T47D (cell line): ENCODE measurements around the gene PIP5KL1.

Experiments used
- DNase-seq, 2 experiments: peaks; one replicate each; pipeline versions ENCODE4 v3.0.0 to v3.0.0-alpha.2; 2011 to 2012; ENCODE audit warnings: low read depth in 1 of 2, low spot score in 1 of 2
- JUND ChIP-seq: IDR thresholded peaks from 2 replicates; pipeline ENCODE4 v1.6.1; 2012; ENCODE audit warnings: low read depth
- in situ Hi-C: cut with HindIII; loops from 2 replicates; pipeline ENCODE4 v1.10.0; 2016; ENCODE audit warnings: low sequenced_read_pairs, low pct_unique_long_range_greater_than_20kb

The PIP5KL1 gene

DNA sequence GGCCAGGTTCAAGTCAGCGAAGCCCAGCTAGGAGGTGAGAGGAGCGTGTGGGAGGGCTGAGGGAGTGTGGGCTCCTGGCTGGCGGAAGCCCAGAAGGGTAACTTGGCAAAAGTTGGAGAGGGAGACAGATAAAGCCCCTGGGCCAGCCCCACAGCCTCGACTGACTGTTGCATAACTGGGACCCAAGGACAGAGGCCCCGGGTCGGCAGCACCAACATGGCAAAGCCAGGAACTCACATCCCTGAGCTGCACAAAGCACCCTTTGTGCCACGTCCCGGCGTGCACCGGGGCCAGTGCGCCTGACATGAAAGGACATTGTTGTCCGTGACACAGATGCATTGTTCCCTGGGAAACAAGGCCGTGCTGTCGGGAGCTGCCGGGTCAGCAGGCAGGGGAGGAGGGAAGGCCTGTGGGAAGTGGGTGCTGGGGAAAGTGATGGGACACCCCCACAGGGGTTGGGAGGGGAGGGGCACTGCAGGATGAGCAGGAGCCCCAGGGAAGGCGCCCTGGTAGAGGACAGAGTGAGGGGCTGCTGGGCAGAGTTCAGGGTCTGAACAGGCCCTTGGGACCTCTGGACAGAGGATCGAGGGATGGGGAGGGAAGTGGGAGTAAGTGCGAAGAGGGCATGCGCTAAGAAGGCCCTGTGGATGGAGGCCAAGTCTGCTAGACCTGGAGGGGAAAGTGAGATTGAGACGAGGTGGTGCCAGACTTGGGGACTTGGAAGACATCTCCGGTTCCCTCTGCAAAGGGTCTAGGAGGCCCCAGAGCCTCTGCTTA lies 20.1 kb upstream of the PIP5KL1 start:
- in situ Hi-C loops: no loop called here
- no peak for DNase-seq
- TF ChIP-seq JUND: no peak

DNA sequence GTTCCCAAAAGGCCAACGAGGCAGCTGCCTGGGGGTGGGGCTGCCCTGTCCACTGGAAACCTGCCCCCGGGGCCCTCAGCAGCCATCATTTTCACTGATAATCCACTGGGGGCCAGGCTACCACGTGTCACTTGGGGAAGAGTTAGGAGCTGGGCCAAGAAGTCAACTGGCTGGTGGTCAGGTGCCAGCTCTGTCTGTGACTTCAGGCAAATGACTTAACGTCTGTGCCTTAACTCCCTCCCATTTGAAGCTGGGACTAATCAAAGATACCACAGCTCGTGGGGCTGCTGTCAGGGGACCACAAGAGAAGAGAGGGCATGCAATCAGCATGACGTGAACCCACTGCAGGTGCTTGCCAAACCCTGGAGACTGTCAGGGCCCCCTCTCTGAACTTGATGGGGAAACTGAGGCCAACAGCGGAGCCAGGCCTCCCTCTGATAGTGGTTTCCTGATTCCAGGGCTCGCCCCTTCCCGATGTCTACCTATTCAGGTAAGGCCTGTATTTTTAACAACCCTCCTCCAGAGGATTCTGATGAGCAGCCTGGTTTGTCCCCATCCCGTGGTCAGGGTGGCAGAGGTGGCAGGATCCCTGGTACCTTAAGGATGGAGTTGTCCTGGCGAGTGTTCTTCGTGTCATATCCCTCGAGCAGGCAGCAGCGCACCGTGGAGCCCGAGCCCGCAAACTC lies 19.4 kb upstream of the PIP5KL1 start:
- DNase-seq: no peak
- in situ Hi-C loops: no loop called here
- TF ChIP-seq JUND: no peak

DNA sequence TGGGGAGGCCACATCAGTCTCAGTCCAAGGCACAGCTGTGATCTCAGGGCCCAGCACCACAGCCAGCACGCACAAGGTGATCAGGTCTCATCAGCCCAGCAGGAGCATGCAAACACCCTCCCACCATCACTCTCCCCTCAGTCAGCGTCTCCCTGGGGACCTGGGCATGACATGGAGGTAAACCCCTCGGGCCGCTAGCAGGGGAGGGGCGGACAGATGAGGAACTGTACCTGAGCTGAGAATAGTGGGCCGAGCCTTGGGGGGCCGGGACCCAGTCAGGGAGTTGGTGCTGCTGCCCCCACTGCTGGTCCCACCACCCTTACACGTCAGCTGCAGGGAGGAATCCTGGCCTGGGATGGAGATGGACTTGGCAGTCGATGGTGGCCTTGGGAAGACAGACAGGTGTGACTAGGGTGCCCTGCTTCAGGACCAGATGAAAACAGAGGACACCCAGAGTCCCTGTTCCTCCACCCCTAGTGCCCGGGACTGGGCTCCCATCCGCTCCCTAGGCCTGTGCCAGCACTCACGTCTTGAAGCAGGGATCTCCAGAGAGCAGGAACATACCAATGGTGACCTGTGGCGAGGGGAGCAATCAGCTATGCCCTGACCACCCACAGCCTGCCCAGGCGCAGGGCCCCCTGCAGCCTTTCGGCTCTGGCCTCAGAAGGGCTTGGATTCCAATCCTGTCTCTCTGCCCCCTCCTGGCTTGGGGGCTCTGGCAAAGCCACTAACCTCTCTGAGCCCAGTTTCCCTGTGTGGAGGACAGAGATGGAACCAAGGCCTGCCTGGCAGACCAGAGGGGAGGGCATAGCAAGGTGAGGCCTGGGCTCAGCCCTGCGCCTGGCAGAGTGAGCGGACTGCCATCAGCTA lies 17.5 kb upstream of the PIP5KL1 start:
- no peak for TF ChIP-seq JUND
- in situ Hi-C loops: no loop called here
- DNase-seq: no peak

DNA sequence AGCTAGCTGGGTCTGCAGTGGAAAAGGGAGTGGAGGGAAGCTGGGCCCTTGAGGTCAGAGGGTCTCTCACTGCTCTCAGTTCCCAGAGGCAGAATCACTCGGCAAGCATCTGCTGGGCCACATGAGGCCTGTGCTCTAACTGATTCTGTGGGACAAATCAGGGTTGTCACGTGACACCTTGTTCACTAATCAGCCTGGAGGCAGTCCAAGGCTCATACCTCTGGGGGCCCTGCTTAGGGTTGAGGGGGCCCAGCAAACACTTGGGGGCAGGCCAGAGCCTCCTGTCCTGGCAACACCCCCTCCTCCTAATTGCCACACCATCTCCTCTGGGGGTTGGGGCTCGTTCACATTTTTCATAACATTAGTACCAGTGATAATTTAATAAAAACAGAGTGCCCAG lies 16.2 kb upstream of the PIP5KL1 start:
- no peak for DNase-seq
- no peak for TF ChIP-seq JUND
- in situ Hi-C loops: no loop called here

DNA sequence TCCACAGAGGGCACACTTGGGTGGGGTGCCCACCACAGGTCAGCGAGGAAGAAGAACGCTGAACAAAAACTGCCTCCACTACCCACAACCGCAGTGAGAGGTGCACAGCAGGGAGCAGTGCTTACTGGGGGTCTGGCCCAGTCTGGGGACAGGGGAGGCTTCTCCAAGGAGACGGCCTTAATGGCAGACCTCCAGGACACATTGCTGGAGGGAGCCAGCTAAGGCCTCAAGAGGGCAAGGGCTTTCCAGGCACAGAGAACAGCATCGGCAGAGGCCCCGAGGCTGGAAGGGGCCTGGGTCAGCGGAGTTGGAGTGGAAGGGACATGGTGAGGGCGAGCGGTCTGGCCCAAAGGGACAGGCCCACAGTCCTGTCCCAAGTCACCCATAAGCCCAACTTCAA lies 15.4 kb upstream of the PIP5KL1 start:
- in situ Hi-C loops: no loop called here
- DNase-seq: no peak
- no peak for TF ChIP-seq JUND

DNA sequence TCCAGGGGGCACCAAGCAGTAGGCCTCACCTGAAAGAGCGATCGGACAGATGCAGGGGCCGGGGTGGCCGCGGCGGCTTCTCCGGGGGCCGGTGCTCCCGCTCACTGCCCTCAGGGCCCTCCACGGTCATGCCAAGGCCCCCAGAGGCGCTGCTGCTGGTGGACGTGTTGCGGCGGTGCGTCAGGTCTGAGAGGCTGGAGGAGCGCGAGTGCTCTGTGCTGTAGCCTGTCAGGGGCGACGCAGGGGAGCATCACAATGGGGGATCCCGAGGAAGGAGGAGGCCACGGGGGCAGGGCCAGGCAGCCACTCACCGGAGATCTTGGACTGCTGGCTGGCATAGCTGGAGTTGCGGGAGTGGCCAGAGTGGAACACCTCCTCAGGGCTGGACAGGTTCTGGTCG lies 14.8 kb upstream of the PIP5KL1 start:
- in situ Hi-C loops: no loop called here
- no peak for DNase-seq
- TF ChIP-seq JUND: no peak

DNA sequence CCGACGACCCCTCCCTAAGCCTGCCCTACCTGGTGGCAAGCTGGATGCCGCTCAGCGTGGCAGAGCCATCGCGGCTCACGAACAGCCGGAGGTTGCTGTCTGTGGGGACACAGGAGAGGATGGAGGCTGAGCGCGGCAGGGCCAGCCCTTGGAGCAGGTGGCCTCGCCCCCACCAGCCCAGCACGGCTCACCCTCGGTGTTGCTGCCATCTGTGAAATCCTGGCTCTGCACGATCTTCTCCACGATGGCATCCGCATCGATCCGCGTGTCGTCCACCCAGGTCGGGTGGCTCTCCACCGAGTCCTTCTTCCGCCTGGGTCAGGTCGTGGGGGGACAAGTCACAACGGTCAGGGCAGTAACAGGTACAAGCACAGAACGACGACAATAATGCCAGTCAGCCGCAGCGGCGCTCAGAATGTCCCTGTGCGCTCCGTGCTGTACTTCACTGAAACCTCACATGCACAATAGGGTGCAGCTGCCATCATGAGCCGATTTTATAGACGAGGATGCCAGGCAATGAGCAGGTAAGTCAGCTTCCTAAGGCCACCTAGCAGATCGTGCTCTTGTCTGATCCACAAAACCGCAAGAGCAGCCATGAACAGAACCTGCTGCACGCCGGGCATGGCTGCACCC lies 14.1 kb upstream of the PIP5KL1 start:
- no peak for DNase-seq
- in situ Hi-C loops: no loop called here
- no peak for TF ChIP-seq JUND

DNA sequence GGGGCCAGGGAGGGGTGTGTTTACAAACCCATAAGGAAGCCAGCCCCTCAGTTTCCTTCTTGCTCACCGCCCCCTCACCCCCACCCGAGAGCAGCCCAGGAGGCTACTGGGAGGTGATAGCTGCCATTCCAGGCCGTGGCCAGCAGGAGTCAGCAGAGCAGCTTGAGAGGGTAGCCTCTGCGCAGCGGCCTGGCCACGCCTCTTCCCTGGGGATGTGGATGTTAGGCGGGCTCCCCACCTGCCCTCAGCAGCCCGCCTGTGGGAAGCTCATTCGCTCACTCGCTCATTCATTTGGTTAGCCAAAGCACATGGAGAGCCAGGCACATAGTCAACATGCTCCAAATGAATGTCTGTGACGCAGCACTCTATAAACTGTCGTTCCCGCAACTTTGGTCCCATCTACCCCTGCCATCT lies 13.2 kb upstream of the PIP5KL1 start:
- TF ChIP-seq JUND: no peak
- in situ Hi-C loops: no loop called here
- peak; percentile 73 to 86 for DNase-seq

DNA sequence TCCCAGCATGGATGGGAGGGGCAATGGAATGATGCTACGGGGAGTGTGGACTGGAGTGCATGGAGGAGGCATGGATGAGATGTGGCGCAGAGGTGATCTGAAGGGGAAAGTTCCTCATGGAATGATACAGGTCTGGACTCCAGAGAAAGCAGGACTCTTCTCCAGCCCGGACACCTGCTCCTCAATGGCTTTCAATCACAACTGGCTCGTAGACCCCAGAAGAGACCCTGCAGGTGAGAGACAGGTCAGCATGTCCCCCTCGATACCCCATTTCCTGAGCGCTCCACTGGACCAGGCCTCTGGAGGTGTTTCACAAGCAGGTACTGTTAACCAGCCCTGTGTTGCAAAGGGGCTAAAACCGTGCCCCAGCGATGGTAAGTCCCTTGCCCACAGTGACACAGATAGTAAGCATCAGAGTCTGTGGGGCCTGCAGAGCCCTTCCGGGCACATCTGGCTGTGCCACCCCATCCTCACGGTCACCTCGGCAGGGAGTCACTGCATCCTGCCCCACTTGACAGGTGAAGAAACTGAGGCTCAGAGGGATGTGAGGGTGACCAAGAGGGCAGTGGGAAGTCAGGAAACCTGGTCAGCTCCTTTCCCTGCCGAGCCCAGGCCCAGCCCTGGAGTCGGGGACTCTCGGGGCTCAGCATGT lies 12.6 kb upstream of the PIP5KL1 start:
- DNase-seq: no peak
- no peak for TF ChIP-seq JUND
- in situ Hi-C loops: no loop called here

DNA sequence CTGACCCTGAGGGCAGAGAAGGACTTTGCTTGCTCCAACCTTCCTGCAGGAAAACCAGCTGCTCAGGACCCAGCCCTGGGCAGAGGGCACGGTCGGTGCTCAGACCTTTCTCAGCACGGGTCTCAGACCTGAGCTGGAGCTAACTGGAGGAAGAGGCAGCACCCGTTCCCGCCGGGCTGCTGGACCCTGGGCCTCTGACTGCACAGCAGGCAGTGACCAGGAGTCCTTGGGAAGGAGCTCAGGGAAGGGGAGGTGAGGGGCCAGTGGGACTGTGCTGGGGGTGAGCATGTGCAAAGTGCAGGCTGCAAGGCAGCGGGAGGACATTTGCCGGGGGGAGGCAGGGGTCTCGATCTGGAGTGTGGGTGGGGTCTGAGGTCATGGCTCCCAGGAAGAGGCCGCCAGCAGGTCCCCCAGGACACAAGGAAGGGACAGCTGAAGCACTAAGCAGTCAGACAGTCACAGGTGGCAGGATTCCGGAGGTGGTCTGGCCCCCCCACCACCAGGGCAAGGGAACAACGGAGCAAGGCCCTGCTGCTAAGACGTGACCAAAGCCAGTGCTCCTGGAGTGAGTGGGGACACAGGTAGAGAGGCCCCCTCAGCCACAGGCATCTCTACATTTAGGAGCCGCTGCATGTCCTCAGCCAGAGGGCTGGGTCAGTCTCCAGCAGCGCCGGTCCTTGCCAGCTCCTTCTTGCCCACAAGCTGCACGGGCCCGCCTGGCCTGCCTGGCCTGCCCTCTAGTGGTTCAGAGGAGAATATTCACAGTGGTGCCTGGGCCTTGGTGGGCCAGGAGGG lies 11.8 kb upstream of the PIP5KL1 start:
- no peak for TF ChIP-seq JUND
- peak; percentile 70 for DNase-seq
- in situ Hi-C loops: no loop called here

DNA sequence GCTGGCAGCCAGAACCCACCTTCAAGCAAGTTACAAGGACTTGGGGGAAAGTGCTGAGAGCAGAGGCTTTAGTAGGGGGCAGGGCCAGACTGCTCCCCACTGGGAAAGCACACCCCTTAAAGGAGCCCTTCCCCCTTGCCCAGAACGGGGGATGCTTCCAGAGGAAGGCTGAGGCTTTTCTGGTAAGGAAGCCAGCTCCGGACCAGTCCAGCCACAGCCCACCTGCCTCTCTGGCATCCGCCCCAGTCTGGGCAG lies 11.3 kb upstream of the PIP5KL1 start:
- in situ Hi-C loops: no loop called here

More for the DNA sequence above, 11.3 kb upstream of the PIP5KL1 start:
- no peak for TF ChIP-seq JUND
- no peak for DNase-seq
